Bronchial epithelial cell (primary cell): ENCODE data around the gene RHAG. TPM values are rescaled to one million over a fixed set of nuclear protein-coding genes. Genes with fewer than 3 reads are reported as not detected.
A peak's percentile ranks its signal among the peaks of the same experiment; 100 is the strongest.
"Not testable (repeated sequence)": the region's sequence is repeated elsewhere in the genome, so short reads cannot be mapped to it uniquely, and the experiment has no call there.

Experiments
- DNase-seq: peaks from one replicate; pipeline ENCODE4 v3.0.0-alpha.2; 2010; ENCODE audit warnings: low read depth
- FAIRE-seq: peaks from 2 replicates; lab custom pipeline; 2011; peaks lifted over from hg19 to GRCh38; lab: Jason Lieb, UNC
- H3K27me3 ChIP-seq: 2 replicates; pipeline ENCODE4 v1.5.1; 2011; ENCODE audit warnings: low read length; ENCODE audit not compliant: control insufficient read depth, insufficient read depth
- H3K36me3 ChIP-seq: 2 replicates; pipeline ENCODE4 v1.5.1; 2011; ENCODE audit warnings: low read length; ENCODE audit not compliant: control insufficient read depth, insufficient read depth
- H3K4me3 ChIP-seq: 2 replicates; pipeline ENCODE4 v1.5.1; 2011; ENCODE audit warnings: mild to moderate bottlenecking, low read depth, low read length, control low read depth
- CTCF ChIP-seq: IDR thresholded peaks from 2 replicates; pipeline ENCODE4 v1.5.1; 2011; ENCODE audit warnings: mild to moderate bottlenecking, moderate library complexity, low read length, control low read depth, inconsistent platforms; ENCODE audit not compliant: insufficient read depth, severe bottlenecking
- total RNA-seq: library from RNA; depleted of rRNA; stranded (reverse); fragments of >200 nt; gene quantifications from 2 replicates; pipeline ENCODE4 v1.2.1, GENCODE V29; 2014

Gene RHAG
- total RNA-seq, 1 donor from 2014 or later = not detected

- Histone ChIP-seq H3K27me3 (no peaks in the 10 kb centered on the region), H3K4me3 (no peak overlapping the region), H3K36me3 (no peaks in the 10 kb centered on the region)
- TF ChIP-seq CTCF = no peak
- DNase-seq (no peak), FAIRE-seq (no peak)
These were observed 1.2 kb downstream of the RHAG start for GRCh38 chr6:49635480-49635879.

DNA sequence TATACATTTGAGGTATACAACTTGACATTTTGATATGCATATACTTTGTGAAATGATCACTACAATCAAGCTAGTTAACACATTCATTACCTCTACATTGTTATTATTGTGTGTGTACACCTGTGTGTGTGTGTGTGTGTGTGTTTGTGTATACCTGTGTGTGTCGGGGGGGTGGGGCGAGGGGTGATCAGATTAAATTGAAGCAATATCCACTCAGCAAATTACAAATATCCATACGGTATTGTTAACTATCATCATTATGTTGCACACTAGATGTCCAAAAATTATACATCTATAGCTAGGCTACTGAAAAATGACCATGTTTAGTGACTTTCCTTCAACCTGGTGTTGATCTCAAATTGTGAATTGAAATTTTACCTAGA lies 1.8 kb downstream of the RHAG start:
- no peak for FAIRE-seq
- no peak overlapping the region for H3K4me3 ChIP-seq

DNA sequence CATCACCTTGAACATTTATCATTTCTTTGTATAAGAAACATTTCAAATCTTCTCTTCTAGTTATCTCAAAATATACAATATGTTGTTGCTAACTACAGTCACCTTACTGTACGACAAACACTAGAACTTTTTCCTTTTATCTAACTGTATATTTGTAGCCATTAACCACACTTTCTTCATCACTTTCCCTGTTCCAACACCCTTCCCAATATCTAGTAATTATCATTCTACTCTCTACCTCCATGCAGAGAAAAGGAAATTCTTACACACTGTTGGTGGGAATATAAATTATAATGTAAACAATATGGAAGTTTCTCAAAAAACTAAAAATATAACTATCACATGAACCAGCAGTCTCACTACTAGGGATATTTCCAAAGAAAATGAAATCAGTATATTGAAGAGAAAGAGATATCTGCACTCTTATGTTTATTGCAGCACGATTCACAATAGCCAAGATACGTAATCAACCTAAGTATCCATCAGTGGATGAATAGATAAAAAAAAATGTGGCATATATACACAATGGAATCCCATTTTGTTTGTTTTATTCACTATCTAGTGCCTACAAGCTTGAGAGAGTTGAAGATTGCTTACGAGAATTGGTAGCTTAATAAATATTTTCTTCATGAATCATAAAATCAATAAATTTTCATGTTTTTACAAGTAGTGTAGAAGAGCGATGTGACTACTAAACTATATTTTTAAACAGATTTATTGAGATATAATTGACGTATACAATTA lies 2.4 kb downstream of the RHAG start:
- no peak for TF ChIP-seq CTCF
- FAIRE-seq = no peak
- Histone ChIP-seq H3K4me3 (no peak overlapping the region), H3K27me3 (no peaks in the 10 kb centered on the region), H3K36me3 (no peaks in the 10 kb centered on the region)
- peak; percentile 17 for DNase-seq

More for the DNA sequence above, 1.8 kb downstream of the RHAG start:
- Histone ChIP-seq H3K36me3 (no peaks in the 10 kb centered on the region), H3K27me3 (no peaks in the 10 kb centered on the region)
- no peak for TF ChIP-seq CTCF
- DNase-seq = no peak

- H3K27me3 ChIP-seq = no peaks in the 10 kb centered on the region
- H3K4me3 ChIP-seq = no peak overlapping the region
- TF ChIP-seq CTCF = no peak
- DNase-seq (no peak), FAIRE-seq (no peak)
- no peaks in the 10 kb centered on the region for H3K36me3 ChIP-seq
These were observed 3.1 kb downstream of the RHAG start for GRCh38 chr6:49633541-49633940.

- Histone ChIP-seq H3K27me3 (no peaks in the 10 kb centered on the region), H3K36me3 (no peaks in the 10 kb centered on the region), H3K4me3 (no peak overlapping the region)
- FAIRE-seq = no peak
- no peak for TF ChIP-seq CTCF
- DNase-seq = no peak
These were observed 3.9 kb downstream of the RHAG start for GRCh38 chr6:49632727-49633126.

DNA sequence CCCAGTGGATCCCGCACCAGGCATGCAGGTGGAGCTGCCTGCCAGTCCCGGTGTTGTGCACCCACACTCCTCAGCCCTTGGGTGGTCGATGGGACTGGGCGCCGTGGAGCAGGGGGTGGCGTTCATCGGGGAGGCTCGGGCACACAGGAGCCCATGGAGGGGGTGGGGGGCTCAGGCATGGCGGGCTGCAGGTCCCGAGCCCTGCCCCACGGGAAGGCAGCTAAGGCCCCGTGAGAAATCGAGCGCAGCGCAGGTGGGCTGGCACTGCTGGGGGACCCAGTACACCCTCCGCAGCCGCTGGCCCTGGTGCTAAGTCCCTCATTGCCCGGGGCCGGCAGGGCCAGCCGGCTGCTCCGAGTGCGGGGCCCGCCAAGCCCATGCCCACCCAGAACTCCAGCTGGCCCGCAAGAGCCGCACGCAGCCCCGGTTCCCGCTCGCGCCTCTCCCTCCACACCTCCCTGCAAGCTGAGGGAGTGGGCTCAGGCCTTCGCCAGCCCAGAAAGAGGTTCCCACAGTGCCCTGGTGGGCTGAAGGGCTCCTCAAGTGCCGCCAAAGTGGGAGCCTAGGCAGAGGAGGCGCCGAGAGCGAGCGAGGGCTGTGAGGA lies 7.1 kb downstream of the RHAG start:
- not testable (repeated sequence) for FAIRE-seq

More for the DNA sequence above, 7.1 kb downstream of the RHAG start:
- DNase-seq, H3K4me3 ChIP-seq, H3K36me3 ChIP-seq, H3K27me3 ChIP-seq: not testable (repeated sequence)
